GM12892 (cell line): ENCODE results near the gene MYCBPAP.

Experiments used
- POLR2A ChIP-seq: IDR thresholded peaks from 2 replicates; pipeline ENCODE4 v1.6.1; 2011; ENCODE audit warnings: low read depth, low read length, control low read depth
- POLR2AphosphoS5 ChIP-seq: IDR thresholded peaks from 2 replicates; pipeline ENCODE4 v1.6.1; 2011; ENCODE audit warnings: low read depth, low read length, control low read depth

GRCh38 chr17:50460831-50461526 lies 47.3 kb upstream of the MYCBPAP start:
- TF ChIP-seq POLR2A (no peak), POLR2AphosphoS5 (no peak)
